D721Med (cell line): ENCODE measurements around the gene ROBO1.
A peak's percentile ranks its signal among the peaks of the same experiment; 100 is the strongest.

ENCODE experiments used
- DNase-seq: peaks from one replicate; pipeline ENCODE4 v3.0.0; 2011; ENCODE audit warnings: low spot score; ENCODE audit not compliant: insufficient read length
- FAIRE-seq: peaks from 2 replicates; lab custom pipeline; 2011; peaks lifted over from hg19 to GRCh38; lab: Jason Lieb, UNC
- CTCF ChIP-seq: IDR thresholded peaks from 2 replicates; pipeline ENCODE4 v1.5.1; 2012; ENCODE audit warnings: mild to moderate bottlenecking, control low read depth; ENCODE audit not compliant: insufficient read depth; ENCODE audit errors: missing control alignments

Gene ROBO1

GRCh38 chr3:79543218-79543982 lies 224.4 kb downstream of the ROBO1 start:
- no peak for TF ChIP-seq CTCF
- FAIRE-seq, result no peak
- no peak for DNase-seq

GRCh38 chr3:79534727-79535126 lies 233.1 kb downstream of the ROBO1 start:
- no peak for DNase-seq
- no peak for FAIRE-seq
- TF ChIP-seq CTCF, result no peak

- FAIRE-seq (peak; percentile 56), DNase-seq (no peak)
- no peak for TF ChIP-seq CTCF
Measured at GRCh38 chr3:79531566-79532295, 236.1 kb downstream of the ROBO1 start.

GRCh38 chr3:79521221-79521848 lies 246.5 kb downstream of the ROBO1 start:
- no peak for DNase-seq
- FAIRE-seq, result peak; percentile 91
- TF ChIP-seq CTCF, result peak; percentile 79

- DNase-seq (no peak), FAIRE-seq (peak; percentile 71)
- peak; percentile 80 for TF ChIP-seq CTCF
Measured at GRCh38 chr3:79517766-79518413, 249.9 kb downstream of the ROBO1 start.

- no peak for FAIRE-seq
- no peak for DNase-seq
- no peak for TF ChIP-seq CTCF
Measured at GRCh38 chr3:79516795-79517194, 251.0 kb downstream of the ROBO1 start.
